ENCODE results near the gene NTM. TPM values are rescaled to one million over a fixed set of nuclear protein-coding genes. Genes with fewer than 3 reads are reported as not detected.
"Not testable (repeated sequence)": the region's sequence is repeated elsewhere in the genome, so short reads cannot be mapped to it uniquely, and the experiment has no call there.

Gene NTM
- polyA plus RNA-seq, 4 donors = 0.94 to 3.1 (median 1.4) TPM; not detected in 1

DNA sequence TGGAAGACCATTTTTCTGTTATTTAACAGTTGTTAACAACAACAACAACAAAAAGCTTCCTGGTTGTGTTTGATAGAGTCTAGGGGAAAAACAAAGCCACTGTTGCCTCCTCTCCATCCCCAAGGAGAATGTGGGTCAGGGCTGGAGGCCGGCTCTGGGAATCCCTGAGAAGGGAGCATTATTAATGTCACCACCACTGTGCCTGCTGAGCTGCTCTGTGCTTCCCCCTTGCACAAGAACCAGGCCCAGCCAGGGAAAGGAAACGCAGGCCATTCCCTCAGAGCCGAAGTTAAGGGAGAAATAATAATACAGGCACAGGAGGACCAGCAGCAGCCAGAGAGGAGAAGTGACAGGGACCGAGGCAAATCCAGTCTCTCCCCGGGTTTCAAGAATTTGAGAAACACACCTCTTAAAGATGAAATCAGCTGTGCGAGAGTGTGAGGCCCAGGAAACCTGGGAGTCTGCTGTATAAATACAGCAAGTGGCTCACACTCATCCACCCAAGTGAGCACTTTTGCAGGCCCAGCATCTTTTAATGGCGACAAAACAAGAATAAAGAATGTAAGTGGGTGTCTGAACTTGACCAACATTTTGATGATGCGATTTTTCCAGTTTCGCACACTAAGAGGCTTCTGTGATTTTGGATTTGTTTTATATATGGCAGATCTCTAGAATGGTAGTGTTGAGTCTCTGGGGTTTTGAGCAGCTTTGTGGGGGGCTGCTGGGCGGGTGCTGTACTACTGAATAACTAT is 539.2 kb downstream of the NTM start:
- no peak for FAIRE-seq
- Histone ChIP-seq H3K4me1 (ENCODE audit: control insufficient read depth in 3 of 3, insufficient read depth in 2 of 3, low read depth in 1 of 3, low read length in 2 of 3) (no peaks in the 10 kb centered on the region), H3K27me3 (ENCODE audit: control insufficient read depth in 3 of 3, insufficient read depth in 3 of 3, low read length in 3 of 3) (peaks cover 12 to 50% (median 12%) of the 10 kb centered on the region in 3 donors), H3K4me3 (ENCODE audit: low read depth in 1 of 3, low read length in 3 of 3) (no peak overlapping the region), H3K36me3 (ENCODE audit: control insufficient read depth in 3 of 3, insufficient read depth in 2 of 3, low read depth in 1 of 3, low read length in 3 of 3) (no peaks in the 10 kb centered on the region), H3K27ac (ENCODE audit: low read depth in 1 of 3, low read length in 2 of 3) (no peak overlapping the region), H3K9me3 (ENCODE audit: control insufficient read depth in 2 of 2, insufficient read depth in 1 of 2, low read depth in 1 of 2, low read length in 1 of 2) (no peaks in the 10 kb centered on the region)
- no peak for DNase-seq
- WGBS, 3 donors = 66 to 71% (median 70%) methylated on average over 10 of the region's 10 CpGs

DNA sequence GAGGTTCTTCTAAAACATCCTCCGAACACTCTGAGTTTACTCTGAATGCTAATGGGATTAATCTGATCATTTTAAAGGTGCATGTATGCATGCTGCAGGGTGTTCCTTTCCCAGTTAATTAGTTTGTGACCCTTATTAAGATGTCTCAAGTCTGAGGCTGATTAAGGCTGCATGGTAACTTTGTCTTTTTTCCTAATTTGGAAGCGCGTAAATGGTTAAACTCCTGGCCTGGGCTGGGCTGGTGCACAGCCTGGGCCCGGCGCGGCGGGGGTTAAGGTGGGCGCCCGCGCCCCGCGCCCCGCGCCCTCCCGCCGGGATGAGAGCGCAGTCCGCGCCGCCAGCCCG is 539.7 kb downstream of the NTM start:
- Histone ChIP-seq H3K27ac (ENCODE audit: low read depth in 1 of 3, low read length in 2 of 3) (no peak overlapping the region), H3K36me3 (ENCODE audit: control insufficient read depth in 3 of 3, insufficient read depth in 2 of 3, low read depth in 1 of 3, low read length in 3 of 3) (no peaks in the 10 kb centered on the region), H3K4me1 (ENCODE audit: control insufficient read depth in 3 of 3, insufficient read depth in 2 of 3, low read depth in 1 of 3, low read length in 2 of 3) (no peaks in the 10 kb centered on the region), H3K27me3 (ENCODE audit: control insufficient read depth in 3 of 3, insufficient read depth in 3 of 3, low read length in 3 of 3) (peaks cover 12 to 50% (median 12%) of the 10 kb centered on the region in 3 donors), H3K9me3 (ENCODE audit: control insufficient read depth in 2 of 2, insufficient read depth in 1 of 2, low read depth in 1 of 2, low read length in 1 of 2) (no peaks in the 10 kb centered on the region), H3K4me3 (ENCODE audit: low read depth in 1 of 3, low read length in 3 of 3) (no peak overlapping the region)
- DNase-seq (no peak), FAIRE-seq (no peak)
- WGBS, 3 donors = 9 to 11% (median 9%) methylated on average over 18 to 21 of the region's 21 CpGs

DNA sequence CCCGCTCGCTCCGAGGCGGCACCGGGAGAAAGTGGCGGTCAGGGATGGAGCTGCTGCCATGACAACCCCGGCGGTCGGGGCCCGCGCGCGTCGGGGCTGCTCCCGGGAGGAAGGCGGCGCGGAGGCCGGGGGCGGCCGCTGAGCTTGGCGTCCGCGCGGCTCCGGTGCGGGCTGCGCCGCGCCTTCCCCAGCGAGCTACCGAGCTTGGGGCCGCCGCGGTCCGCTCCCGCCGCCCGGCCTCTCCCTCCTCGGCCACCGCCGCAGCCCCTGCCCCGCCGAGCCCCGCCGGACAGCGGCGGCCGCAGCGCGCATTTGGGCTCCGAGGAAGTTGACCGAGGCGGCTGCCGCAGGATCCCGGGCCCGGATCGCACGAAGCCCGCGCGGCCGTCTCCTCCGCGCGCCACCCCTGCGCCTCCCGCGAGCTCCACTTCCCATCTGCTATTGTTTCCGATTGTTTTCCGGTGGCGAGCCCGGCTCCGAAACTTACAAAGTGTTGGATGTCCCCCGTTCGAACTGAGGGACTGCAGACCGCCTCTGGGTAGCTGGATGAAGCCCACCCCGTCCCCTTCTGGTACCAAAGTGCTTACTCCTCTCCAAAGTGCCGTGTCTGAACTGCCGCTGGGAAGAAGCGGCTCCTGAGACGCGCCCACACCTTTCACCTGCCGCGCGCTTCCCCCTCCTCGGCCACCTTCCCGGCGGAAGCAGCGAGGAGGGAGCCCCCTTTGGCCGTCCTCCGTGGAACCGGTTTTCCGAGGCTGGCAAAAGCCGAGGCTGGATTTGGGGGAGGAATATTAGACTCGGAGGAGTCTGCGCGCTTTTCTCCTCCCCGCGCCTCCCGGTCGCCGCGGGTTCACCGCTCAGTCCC is 540.3 kb downstream of the NTM start:
- Histone ChIP-seq H3K36me3 (ENCODE audit: control insufficient read depth in 3 of 3, insufficient read depth in 2 of 3, low read depth in 1 of 3, low read length in 3 of 3) (no peaks in the 10 kb centered on the region), H3K9me3 (ENCODE audit: control insufficient read depth in 2 of 2, insufficient read depth in 1 of 2, low read depth in 1 of 2, low read length in 1 of 2) (no peaks in the 10 kb centered on the region), H3K27ac (ENCODE audit: low read depth in 1 of 3, low read length in 2 of 3) (no peak overlapping the region), H3K4me3 (ENCODE audit: low read depth in 1 of 3, low read length in 3 of 3) (peak overlapping the region in 2 of 3 donors; percentile 16 to 44), H3K27me3 (ENCODE audit: control insufficient read depth in 3 of 3, insufficient read depth in 3 of 3, low read length in 3 of 3) (peaks cover 12 to 50% (median 12%) of the 10 kb centered on the region in 3 donors), H3K4me1 (ENCODE audit: control insufficient read depth in 3 of 3, insufficient read depth in 2 of 3, low read depth in 1 of 3, low read length in 2 of 3) (no peaks in the 10 kb centered on the region)
- WGBS, 3 donors = 1 to 4% (median 3%) methylated on average over 67 to 105 of the region's 105 CpGs
- no peak for FAIRE-seq
- DNase-seq = peak in 1 of 2 donors; percentile 56

DNA sequence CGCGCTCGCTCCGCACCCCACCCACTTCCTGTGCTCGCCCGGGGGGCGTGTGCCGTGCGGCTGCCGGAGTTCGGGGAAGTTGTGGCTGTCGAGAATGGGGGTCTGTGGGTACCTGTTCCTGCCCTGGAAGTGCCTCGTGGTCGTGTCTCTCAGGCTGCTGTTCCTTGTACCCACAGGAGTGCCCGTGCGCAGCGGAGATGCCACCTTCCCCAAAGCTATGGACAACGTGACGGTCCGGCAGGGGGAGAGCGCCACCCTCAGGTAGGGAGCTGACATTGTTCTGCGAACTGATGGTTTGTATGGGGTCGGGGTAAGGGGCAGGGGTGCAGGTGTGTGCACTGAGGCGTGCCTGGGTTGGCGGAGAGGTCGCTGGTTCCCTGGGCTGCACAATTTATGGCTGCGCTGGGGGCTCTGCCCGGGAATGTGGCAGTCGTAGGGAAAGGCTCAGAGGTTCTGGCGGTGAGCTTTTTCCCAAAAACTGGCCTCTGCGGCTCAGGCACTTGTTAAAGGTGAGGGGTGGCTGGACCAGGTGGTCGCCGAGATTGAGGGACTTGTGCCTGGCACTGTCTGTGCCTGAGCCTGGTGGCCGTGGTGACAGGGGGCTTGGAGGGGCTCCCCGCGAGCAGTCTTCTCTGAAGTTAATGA is 541.1 kb downstream of the NTM start:
- not testable (repeated sequence) for H3K36me3 ChIP-seq (ENCODE audit: control insufficient read depth in 3 of 3, insufficient read depth in 2 of 3, low read depth in 1 of 3, low read length in 3 of 3); FAIRE-seq; H3K4me1 ChIP-seq (ENCODE audit: control insufficient read depth in 3 of 3, insufficient read depth in 2 of 3, low read depth in 1 of 3, low read length in 2 of 3); H3K9me3 ChIP-seq (ENCODE audit: control insufficient read depth in 2 of 2, insufficient read depth in 1 of 2, low read depth in 1 of 2, low read length in 1 of 2); DNase-seq; H3K27ac ChIP-seq (ENCODE audit: low read depth in 1 of 3, low read length in 2 of 3)
- Histone ChIP-seq H3K4me3 (ENCODE audit: low read depth in 1 of 3, low read length in 3 of 3) (peak overlapping the region in 1 of 3 donors; percentile 44), H3K27me3 (ENCODE audit: control insufficient read depth in 3 of 3, insufficient read depth in 3 of 3, low read length in 3 of 3) (peaks cover 12 to 47% (median 12%) of the 10 kb centered on the region in 3 donors)
- WGBS, 3 donors = 16 to 20% (median 20%) methylated on average over 29 to 35 of the region's 36 CpGs

DNA sequence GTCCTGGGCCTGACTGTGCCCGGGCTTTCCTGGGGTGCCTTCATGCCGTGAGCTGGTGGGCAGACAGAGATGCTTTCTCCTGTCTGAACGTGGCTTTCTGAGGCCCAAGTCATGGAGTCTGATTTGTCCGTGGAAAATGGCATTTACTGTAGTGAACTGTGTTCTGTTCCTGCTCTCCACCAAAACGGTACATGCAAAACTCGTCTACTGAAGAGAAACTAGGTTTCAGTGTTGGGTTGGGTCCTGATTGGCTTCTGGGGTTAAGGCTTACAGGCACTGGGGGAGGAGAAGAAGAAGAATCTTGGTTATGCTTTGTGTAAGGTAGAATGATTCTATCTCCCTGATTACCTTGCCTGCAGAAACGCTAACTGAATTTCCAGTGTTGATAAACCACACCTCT is 541.7 kb downstream of the NTM start:
- FAIRE-seq = no peak
- no peaks in the 10 kb centered on the region for H3K9me3 ChIP-seq (ENCODE audit: control insufficient read depth in 2 of 2, insufficient read depth in 1 of 2, low read depth in 1 of 2, low read length in 1 of 2)
- H3K4me1 ChIP-seq (ENCODE audit: control insufficient read depth in 3 of 3, insufficient read depth in 2 of 3, low read depth in 1 of 3, low read length in 2 of 3) = no peaks in the 10 kb centered on the region
- no peaks in the 10 kb centered on the region for H3K36me3 ChIP-seq (ENCODE audit: control insufficient read depth in 3 of 3, insufficient read depth in 2 of 3, low read depth in 1 of 3, low read length in 3 of 3)
- no peak overlapping the region for H3K4me3 ChIP-seq (ENCODE audit: low read depth in 1 of 3, low read length in 3 of 3)
- no peak overlapping the region for H3K27ac ChIP-seq (ENCODE audit: low read depth in 1 of 3, low read length in 2 of 3)
- no peak for DNase-seq
- 63 to 66% (median 66%) methylated on average over 7 of the region's 7 CpGs for WGBS, 3 donors
- peaks cover 10 to 44% (median 12%) of the 10 kb centered on the region in 3 donors for H3K27me3 ChIP-seq (ENCODE audit: control insufficient read depth in 3 of 3, insufficient read depth in 3 of 3, low read length in 3 of 3)

DNA sequence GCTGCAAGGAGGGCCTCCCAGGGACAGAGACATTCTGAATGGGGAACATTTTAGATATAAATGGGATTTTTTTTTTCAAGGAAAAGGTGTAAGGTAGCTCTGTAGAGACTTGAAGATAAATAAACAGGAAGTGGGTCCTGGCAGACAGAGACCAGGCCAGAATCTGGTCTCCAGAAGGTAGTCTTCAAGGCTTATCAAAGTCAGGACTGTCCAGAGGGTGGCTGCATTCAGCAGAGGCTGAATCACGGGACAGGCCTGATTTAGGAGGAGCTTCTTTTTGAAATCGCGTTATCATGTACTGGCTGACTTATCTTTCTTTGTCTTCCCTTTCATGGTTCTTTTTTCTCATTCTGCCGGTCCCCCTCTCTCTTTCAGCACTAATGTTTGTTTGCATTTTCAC is 542.9 kb downstream of the NTM start:
- no peak for FAIRE-seq
- Histone ChIP-seq H3K27me3 (ENCODE audit: control insufficient read depth in 3 of 3, insufficient read depth in 3 of 3, low read length in 3 of 3) (peaks cover 9 to 37% (median 12%) of the 10 kb centered on the region in 3 donors), H3K4me1 (ENCODE audit: control insufficient read depth in 3 of 3, insufficient read depth in 2 of 3, low read depth in 1 of 3, low read length in 2 of 3) (no peaks in the 10 kb centered on the region), H3K4me3 (ENCODE audit: low read depth in 1 of 3, low read length in 3 of 3) (no peak overlapping the region), H3K36me3 (ENCODE audit: control insufficient read depth in 3 of 3, insufficient read depth in 2 of 3, low read depth in 1 of 3, low read length in 3 of 3) (no peaks in the 10 kb centered on the region), H3K27ac (ENCODE audit: low read depth in 1 of 3, low read length in 2 of 3) (no peak overlapping the region), H3K9me3 (ENCODE audit: control insufficient read depth in 2 of 2, insufficient read depth in 1 of 2, low read depth in 1 of 2, low read length in 1 of 2) (no peaks in the 10 kb centered on the region)
- no peak for DNase-seq
- 60 to 91% (median 84%) methylated on average over 4 of the region's 4 CpGs for WGBS, 3 donors

DNA sequence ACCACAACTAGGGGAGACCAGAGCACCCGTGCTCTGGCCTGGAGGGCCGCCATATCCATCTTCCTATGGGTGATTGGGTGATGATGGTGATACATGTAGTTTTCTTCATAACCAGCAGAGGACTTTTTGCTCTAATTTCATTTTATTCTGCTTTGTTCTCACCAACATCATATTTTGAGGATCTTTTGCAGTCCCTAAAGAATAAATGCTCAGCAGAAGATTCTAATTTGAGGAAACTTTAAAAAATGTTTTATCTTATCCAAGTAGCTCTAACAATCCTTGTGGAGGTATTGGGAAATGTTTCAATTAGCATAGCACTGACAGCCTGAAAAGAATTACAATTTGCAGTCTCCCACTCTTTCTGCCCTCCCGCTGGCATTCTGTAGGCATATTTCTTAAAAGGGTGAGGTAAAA is 544.0 kb downstream of the NTM start:
- no peak for FAIRE-seq
- Histone ChIP-seq H3K36me3 (ENCODE audit: control insufficient read depth in 3 of 3, insufficient read depth in 2 of 3, low read depth in 1 of 3, low read length in 3 of 3) (no peaks in the 10 kb centered on the region), H3K27ac (ENCODE audit: low read depth in 1 of 3, low read length in 2 of 3) (no peak overlapping the region), H3K27me3 (ENCODE audit: control insufficient read depth in 3 of 3, insufficient read depth in 3 of 3, low read length in 3 of 3) (peaks cover 8 to 30% (median 12%) of the 10 kb centered on the region in 3 donors), H3K4me3 (ENCODE audit: low read depth in 1 of 3, low read length in 3 of 3) (no peak overlapping the region), H3K4me1 (ENCODE audit: control insufficient read depth in 3 of 3, insufficient read depth in 2 of 3, low read depth in 1 of 3, low read length in 2 of 3) (no peaks in the 10 kb centered on the region), H3K9me3 (ENCODE audit: control insufficient read depth in 2 of 2, insufficient read depth in 1 of 2, low read depth in 1 of 2, low read length in 1 of 2) (no peaks in the 10 kb centered on the region)
- DNase-seq = no peak
- WGBS, 3 donors = 48 to 74% (median 62%) methylated on average over 3 of the region's 3 CpGs

DNA sequence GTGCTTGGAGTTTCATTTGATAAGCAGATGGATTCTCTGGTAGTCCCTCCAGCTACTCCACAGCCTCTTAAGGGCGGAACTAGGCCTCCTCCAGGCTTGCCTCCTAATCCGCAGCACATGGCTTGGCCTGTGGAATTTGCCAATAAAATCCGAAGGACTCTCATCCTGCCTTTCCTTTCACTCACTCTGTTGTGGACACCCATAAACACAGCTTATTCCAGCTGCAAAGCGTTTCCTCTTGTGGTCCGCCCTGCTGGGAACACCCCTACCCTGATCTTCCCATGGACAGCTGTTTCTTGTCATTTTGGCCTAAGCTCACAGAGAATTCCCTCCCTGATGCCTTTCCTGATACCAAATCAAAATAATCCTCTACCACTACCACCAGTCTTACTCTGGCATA is 546.2 kb downstream of the NTM start:
- Histone ChIP-seq H3K27ac (ENCODE audit: low read depth in 1 of 3, low read length in 2 of 3) (no peak overlapping the region), H3K4me1 (ENCODE audit: control insufficient read depth in 3 of 3, insufficient read depth in 2 of 3, low read depth in 1 of 3, low read length in 2 of 3) (no peaks in the 10 kb centered on the region), H3K4me3 (ENCODE audit: low read depth in 1 of 3, low read length in 3 of 3) (no peak overlapping the region), H3K9me3 (ENCODE audit: control insufficient read depth in 2 of 2, insufficient read depth in 1 of 2, low read depth in 1 of 2, low read length in 1 of 2) (no peaks in the 10 kb centered on the region), H3K36me3 (ENCODE audit: control insufficient read depth in 3 of 3, insufficient read depth in 2 of 3, low read depth in 1 of 3, low read length in 3 of 3) (no peaks in the 10 kb centered on the region), H3K27me3 (ENCODE audit: control insufficient read depth in 3 of 3, insufficient read depth in 3 of 3, low read length in 3 of 3) (peaks cover 0 to 16% (median 4%) of the 10 kb centered on the region in 3 donors)
- FAIRE-seq = no peak
- DNase-seq = no peak
- WGBS, 3 donors = 60 to 77% (median 74%) methylated on average over 5 of the region's 5 CpGs

Measured in small intestine (tissue), 7 donors.